Measurements from ENCODE around the gene ASTN2. TPM values are rescaled to one million over a fixed set of nuclear protein-coding genes. Genes with fewer than 3 reads are reported as not detected.

The ASTN2 gene
- total and polyA plus RNA-seq, 10 donors = 0.87 to 6.1 (median 3.7) TPM

DNA sequence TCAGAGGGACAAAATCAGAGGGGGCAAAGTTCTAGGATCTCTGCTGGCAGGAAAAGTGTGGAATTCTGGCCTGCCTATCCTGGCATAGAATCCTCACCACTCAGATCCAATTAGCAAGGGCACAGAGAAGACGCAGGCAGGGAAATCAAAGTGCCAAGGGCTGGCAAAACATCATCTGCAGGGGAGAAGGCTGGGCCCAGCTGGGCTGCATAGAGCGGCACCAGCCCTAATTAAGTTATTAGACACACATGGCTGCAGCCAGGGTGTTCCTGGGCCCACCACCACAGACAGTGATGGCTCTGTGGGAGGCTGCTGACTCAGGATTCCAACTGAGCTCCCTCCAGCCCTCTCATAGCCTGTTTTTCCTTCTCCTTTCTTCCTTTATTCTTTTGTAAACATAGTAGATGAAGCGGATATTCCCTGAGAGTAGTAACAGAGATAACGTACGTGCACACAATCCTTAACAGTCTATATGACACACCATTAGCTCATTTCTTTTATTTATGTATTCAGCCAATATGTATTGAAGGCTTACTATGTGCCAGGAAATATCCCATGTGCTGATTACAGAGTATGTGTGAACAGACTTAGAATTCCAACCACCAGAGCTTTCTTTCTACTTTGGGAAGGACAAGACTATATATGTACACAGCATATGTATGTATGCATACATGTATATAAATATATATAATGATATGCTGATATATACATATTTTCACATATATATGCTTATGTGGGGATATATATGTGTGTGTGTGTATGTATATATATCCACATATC is 236.1 kb downstream of the ASTN2 start:
- TF ChIP-seq POLR2AphosphoS5 (IDR thresholded peaks at IDR 0.05) = no peak
- TF ChIP-seq POLR2A (IDR thresholded peaks at IDR 0.05) = no peak
- no peak for TF ChIP-seq CTCF (IDR thresholded peaks at IDR 0.05 in 8 of 11, conservative IDR thresholded peaks at IDR 0.05 in 3 of 11)
- H3K36me3 ChIP-seq = no peaks in the 10 kb centered on the region
- intact Hi-C loops (cut with DNase I; ENCODE audit: low total_unique reads) = no loop called here
- H3K4me3 ChIP-seq = no peak overlapping the region
- WGBS, 5 donors = 88 to 95% (median 92%) methylated on average over 5 of the region's 5 CpGs
- no peaks in the 10 kb centered on the region for H3K27me3 ChIP-seq (replicated peaks in 1 of 7)
- no peak for DNase-seq
- peaks cover 0 to 20% (median 10%) of the 10 kb centered on the region in 8 donors for H3K9me3 ChIP-seq
- H3K4me1 ChIP-seq = no peaks in the 10 kb centered on the region
- H3K27ac ChIP-seq = no peak overlapping the region

GRCh38 chr9:117170567-117170966 is 244.3 kb downstream of the ASTN2 start:
- H3K4me1 ChIP-seq = no peaks in the 10 kb centered on the region
- no peaks in the 10 kb centered on the region for H3K9me3 ChIP-seq
- H3K27ac ChIP-seq = no peak overlapping the region
- intact Hi-C loops (cut with DNase I; ENCODE audit: low total_unique reads) = no loop called here
- no peak overlapping the region for H3K4me3 ChIP-seq
- WGBS, 5 donors = 83 to 96% (median 88%) methylated on average over 2 of the region's 2 CpGs
- H3K27me3 ChIP-seq (replicated peaks in 1 of 7) = peaks cover 0 to 4% (median 0%) of the 10 kb centered on the region in 7 donors
- TF ChIP-seq CTCF (IDR thresholded peaks at IDR 0.05 in 8 of 11, conservative IDR thresholded peaks at IDR 0.05 in 3 of 11) = no peak
- no peak for TF ChIP-seq POLR2AphosphoS5 (IDR thresholded peaks at IDR 0.05)
- TF ChIP-seq POLR2A (IDR thresholded peaks at IDR 0.05) = no peak
- no peaks in the 10 kb centered on the region for H3K36me3 ChIP-seq
- DNase-seq = no peak

- intact Hi-C loops (cut with DNase I; ENCODE audit: low total_unique reads) = no loop called here
- H3K9me3 ChIP-seq = no peaks in the 10 kb centered on the region
- no peaks in the 10 kb centered on the region for H3K36me3 ChIP-seq
- no peak overlapping the region for H3K27ac ChIP-seq
- WGBS, 5 donors = 15 to 25% (median 17%) methylated on average over 4 of the region's 4 CpGs
- peaks cover 0 to 4% (median 0%) of the 10 kb centered on the region in 7 donors for H3K27me3 ChIP-seq (replicated peaks in 1 of 7)
- H3K4me3 ChIP-seq = no peak overlapping the region
- H3K4me1 ChIP-seq = no peaks in the 10 kb centered on the region
- no peak for DNase-seq
- no peak for TF ChIP-seq POLR2AphosphoS5 (IDR thresholded peaks at IDR 0.05)
These were observed 245.7 kb downstream of the ASTN2 start for GRCh38 chr9:117169089-117169621.

- Histone ChIP-seq H3K4me1 (no peaks in the 10 kb centered on the region), H3K36me3 (no peaks in the 10 kb centered on the region), H3K4me3 (no peak overlapping the region), H3K27me3 (replicated peaks in 1 of 7) (peaks cover 0 to 4% (median 0%) of the 10 kb centered on the region in 7 donors), H3K9me3 (no peaks in the 10 kb centered on the region), H3K27ac (no peak overlapping the region)
- no peak for TF ChIP-seq POLR2A (IDR thresholded peaks at IDR 0.05)
- no peak for TF ChIP-seq POLR2AphosphoS5 (IDR thresholded peaks at IDR 0.05)
- TF ChIP-seq CTCF (IDR thresholded peaks at IDR 0.05 in 8 of 11, conservative IDR thresholded peaks at IDR 0.05 in 3 of 11) = no peak
- no peak for DNase-seq
- intact Hi-C loops (cut with DNase I; ENCODE audit: low total_unique reads) = no loop called here
- 62 to 100% (median 78%) methylated on average over 1 of the region's 1 CpG for WGBS, 5 donors
These were observed 250.3 kb downstream of the ASTN2 start for GRCh38 chr9:117164512-117164911.

Data from spleen (tissue), 11 donors.